Stimulated activated CD4-positive, alpha-beta T cell treated with anti-CD3 and anti-CD28 coated beads, Interleukin-2, amount 100 ng/mL, for 4 hours (primary cell): ENCODE results near the gene OPCML.

Experiments used
- DNase-seq: peaks from one replicate; pipeline ENCODE4 v3.0.0-alpha.2; 2020; ENCODE audit warnings: low read depth

Gene OPCML

GRCh38 chr11:133070791-133071190, 461.5 kb downstream of the OPCML start:
- DNase-seq: no peak

GRCh38 chr11:133070021-133070713, 462.1 kb downstream of the OPCML start:
- DNase-seq: no peak

DNA sequence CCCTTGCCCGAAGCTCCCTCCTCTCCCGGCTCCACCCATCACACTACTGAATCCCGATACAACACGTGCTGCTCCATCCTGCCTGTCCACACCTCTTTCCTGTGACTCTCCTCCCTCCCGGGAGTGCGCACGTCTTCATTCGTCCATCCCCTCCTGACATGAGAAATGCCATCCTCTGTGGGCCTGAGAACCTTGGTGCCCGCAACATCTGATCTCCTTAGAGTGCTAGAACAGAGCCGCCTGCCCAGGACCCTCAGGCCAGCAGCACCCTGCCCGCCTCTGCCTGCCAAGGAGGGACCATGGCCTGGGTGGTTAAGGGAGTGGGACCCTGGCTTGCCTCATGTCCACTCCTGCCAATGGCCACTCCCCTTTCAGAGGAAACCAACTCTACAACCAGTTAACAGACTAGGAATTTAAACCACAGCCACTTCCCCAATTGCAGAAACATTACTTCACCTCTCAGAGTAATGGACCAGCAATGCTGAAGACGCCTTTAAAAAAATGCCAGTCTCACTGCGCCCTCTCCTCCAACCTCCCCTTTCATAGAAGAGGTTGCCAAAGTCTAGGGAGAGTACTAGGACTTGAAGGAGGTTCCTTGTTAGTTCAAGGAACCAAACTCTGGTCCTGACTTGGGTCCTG, 466.3 kb downstream of the OPCML start:
- DNase-seq: no peak

GRCh38 chr11:133064961-133065360, 467.3 kb downstream of the OPCML start:
- no peak for DNase-seq

- DNase-seq: no peak
These were observed 468.0 kb downstream of the OPCML start for GRCh38 chr11:133064152-133064877.

DNA sequence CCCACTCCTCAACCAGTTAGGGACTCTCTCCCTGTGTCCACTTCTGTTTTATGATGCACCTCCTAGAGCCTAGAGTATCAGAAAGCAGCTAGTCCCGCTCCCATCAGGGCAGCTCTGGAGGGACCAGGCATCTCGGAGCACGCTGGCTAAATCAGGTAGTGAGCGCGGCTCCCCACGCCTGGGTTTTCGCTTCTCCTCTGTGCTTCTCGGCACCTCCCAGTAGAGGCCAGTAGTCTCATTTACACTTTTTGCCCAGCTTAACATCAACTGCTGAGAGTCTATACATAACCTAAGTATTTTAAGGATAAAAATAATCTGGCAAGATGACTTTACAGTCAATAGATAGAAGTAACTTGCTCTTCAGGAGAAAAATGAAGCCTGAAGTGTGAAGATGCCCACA, 473.8 kb downstream of the OPCML start:
- no peak for DNase-seq

GRCh38 chr11:133053124-133053776, 479.1 kb downstream of the OPCML start:
- DNase-seq: no peak

GRCh38 chr11:133052537-133052936, 479.8 kb downstream of the OPCML start:
- no peak for DNase-seq

DNA sequence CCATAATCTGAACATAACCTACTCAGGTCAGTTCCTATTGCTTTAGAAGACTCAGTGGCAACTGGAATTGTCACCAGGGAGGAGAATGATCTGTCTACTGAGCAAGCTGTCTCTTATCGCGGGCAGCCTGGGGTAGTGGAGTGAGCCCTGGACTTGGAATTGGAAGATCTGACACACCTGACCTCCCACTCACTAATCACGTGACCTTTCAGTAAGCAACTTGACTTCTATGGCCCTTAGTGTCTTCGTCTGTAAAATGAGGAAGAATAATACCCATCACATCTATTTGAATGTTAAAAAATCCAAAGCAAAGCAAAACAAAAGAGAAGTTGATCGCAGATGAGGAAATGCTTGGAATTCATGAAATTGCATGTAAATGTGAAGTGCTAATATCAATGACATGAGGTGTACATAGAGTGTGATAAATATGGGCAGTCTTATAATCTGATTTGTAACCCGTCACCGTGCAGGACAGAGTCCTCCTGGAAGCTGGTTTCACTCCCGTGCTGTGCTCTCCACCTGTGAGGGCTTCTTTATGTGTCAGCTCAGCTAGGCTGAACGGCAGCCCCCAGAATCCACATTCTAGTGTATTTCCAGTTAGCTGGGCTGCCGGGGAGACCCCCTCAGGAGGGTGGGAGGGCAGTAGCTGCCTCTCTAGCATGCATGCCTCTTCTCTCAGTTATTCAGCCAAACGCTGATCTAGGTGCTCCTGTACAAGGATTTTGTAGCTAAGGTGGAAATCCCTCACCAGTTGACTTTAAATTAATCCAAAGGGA, 482.9 kb downstream of the OPCML start:
- DNase-seq: no peak

GRCh38 chr11:133048270-133048669, 484.0 kb downstream of the OPCML start:
- DNase-seq: no peak

DNA sequence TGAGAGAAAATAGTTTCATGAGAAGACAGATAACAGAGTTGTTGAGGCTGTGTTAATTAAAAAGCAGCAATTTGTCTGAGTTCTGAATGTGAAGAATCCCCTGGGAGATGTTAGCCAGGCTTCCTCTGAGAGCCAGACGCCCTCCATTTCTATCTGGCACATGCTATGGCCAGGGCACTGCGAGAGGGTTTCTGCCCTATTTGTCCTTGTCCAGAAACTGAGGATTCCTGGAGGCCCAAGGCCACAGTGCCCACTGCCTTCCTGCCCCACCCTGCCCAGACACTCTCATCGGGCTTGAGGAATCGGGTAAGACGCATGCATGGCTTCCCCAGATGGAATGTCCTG, 484.6 kb downstream of the OPCML start:
- DNase-seq: no peak

- no peak for DNase-seq
These were observed 485.1 kb downstream of the OPCML start for GRCh38 chr11:133047036-133047770.

GRCh38 chr11:133046252-133046651, 486.0 kb downstream of the OPCML start:
- no peak for DNase-seq

- no peak for DNase-seq
These were observed 490.1 kb downstream of the OPCML start for GRCh38 chr11:133041928-133042882.

- DNase-seq: no peak
These were observed 491.1 kb downstream of the OPCML start for GRCh38 chr11:133041181-133041580.

GRCh38 chr11:133040289-133040900, 491.9 kb downstream of the OPCML start:
- no peak for DNase-seq

GRCh38 chr11:133038850-133039249, 493.5 kb downstream of the OPCML start:
- DNase-seq: no peak

GRCh38 chr11:133034929-133035328, 497.4 kb downstream of the OPCML start:
- no peak for DNase-seq

GRCh38 chr11:133029107-133029506, 503.2 kb downstream of the OPCML start:
- DNase-seq: no peak

DNA sequence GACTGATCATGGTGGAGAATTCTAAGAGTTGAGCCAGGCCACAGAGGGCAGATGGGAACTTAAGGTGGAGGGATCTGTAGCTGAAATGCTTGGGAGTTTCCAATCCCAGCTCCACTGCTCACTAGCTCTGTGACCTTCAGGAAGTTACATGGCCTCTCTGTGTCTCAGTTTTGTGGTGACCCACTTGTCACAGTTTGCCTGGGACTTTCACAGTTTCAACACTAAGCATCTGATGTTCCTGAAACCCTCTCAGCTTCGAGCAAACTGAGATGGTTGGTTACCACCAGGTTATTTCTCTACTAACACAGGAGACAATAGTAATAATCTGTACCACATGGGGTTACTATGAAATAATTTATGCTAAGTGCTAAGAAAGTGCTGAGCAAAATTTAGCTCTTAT, 505.3 kb downstream of the OPCML start:
- no peak for DNase-seq
